Keratinocyte (primary cell): ENCODE results near the gene SMTNL2.

Source experiments
- CTCF ChIP-seq, 3 experiments: IDR thresholded peaks in 1 of 3; conservative IDR thresholded peaks in 1 of 3; optimal IDR thresholded peaks in 1 of 3; 2 replicates in 2 of 3; 3 replicates in 1 of 3; pipeline versions ENCODE3 to v1.5.1; 2011; ENCODE audit warnings: low read length in 3 of 3, mild to moderate bottlenecking in 3 of 3, moderate library complexity in 2 of 3, control low read depth in 1 of 3, inconsistent platforms in 1 of 3; ENCODE audit not compliant: insufficient read depth in 2 of 3; ENCODE audit errors: extremely low read depth in 1 of 3
- EZH2 ChIP-seq: IDR thresholded peaks from one replicate; pipeline ENCODE4 v1.6.1; 2012; ENCODE audit warnings: inconsistent platforms, mild to moderate bottlenecking, low read length, moderate library complexity

DNA sequence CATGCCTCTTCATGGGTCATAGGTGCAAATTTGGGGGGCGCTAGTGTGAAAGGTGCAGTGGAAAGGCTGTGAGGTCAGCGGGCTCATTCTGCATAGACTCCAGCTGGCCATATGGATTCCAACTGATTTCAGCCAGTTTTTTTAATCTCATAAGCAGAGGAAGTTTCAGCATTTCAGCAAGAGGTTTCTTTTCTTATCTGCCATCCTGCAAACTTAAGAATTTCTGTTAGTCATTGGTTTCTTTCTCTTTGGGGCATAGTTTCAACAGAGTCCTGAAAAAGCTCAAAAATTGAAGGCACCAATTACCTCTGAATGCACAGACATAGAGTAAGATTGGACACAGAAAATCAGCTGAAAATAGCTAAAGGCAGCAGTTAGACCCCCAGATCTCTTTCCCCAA, 73.3 kb downstream of the SMTNL2 start:
- no peak for TF ChIP-seq CTCF (optimal IDR thresholded peaks at IDR 0.05 in 1 of 3, IDR thresholded peaks at IDR 0.05 in 1 of 3, conservative IDR thresholded peaks at IDR 0.05 in 1 of 3; ENCODE audit: extremely low read depth in 1 of 3, insufficient read depth in 2 of 3, low read length in 3 of 3)
- TF ChIP-seq EZH2: no peak
